Neural cell (in vitro differentiated cells): ENCODE results near the gene A2M.

ENCODE experiments used
- EP300 ChIP-seq: fragments of 450-650 bp; conservative IDR thresholded peaks from 2 replicates; pipeline ENCODE4 v1.6.1; 2014; ENCODE audit warnings: antibody characterized with exemption, mild to moderate bottlenecking, moderate library complexity; ENCODE audit not compliant: poor library complexity, severe bottlenecking
- EZH2 ChIP-seq: fragments of 200-600, 300-800 bp; shearing (Covaris generic), sonication (generic); IDR thresholded peaks from 2 replicates; pipeline ENCODE4 v1.6.1; 2014; ENCODE audit warnings: antibody characterized with exemption, low read length, borderline replicate concordance, mild to moderate bottlenecking; ENCODE audit not compliant: insufficient read depth, poor library complexity, severe bottlenecking
- POLR2AphosphoS5 ChIP-seq: IDR thresholded peaks from 2 replicates; pipeline ENCODE4 v1.6.1; 2012
- RAD21 ChIP-seq: fragments of 450-650 bp; conservative IDR thresholded peaks from 2 replicates; pipeline ENCODE4 v1.6.1; 2014; ENCODE audit warnings: antibody characterized with exemption, mild to moderate bottlenecking, moderate library complexity
- TF ChIP-seq, protein P1 (sequence below): fragments of 450-650 bp; IDR thresholded peaks from 2 replicates; pipeline ENCODE4 v1.5.1; 2014; ENCODE audit warnings: antibody characterized with exemption, mild to moderate bottlenecking, moderate library complexity; ENCODE audit not compliant: poor library complexity, severe bottlenecking

DNA sequence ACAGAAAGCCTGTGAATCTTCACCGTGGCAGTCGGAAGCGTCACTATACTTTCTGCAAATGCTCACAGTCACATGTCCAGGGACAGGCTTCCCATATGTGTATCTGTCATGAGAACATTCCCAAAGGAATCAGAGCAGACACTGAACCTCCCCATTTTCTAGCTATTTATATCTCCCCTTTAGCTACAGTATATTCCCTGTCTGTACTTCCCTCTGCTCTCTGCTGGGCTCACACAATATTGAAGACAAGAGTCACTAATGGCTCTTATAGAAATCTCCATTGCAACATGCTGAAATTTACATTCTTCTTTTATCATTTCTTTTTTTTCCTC is 8.2 kb downstream of the A2M start:
- TF ChIP-seq, protein P1, sequence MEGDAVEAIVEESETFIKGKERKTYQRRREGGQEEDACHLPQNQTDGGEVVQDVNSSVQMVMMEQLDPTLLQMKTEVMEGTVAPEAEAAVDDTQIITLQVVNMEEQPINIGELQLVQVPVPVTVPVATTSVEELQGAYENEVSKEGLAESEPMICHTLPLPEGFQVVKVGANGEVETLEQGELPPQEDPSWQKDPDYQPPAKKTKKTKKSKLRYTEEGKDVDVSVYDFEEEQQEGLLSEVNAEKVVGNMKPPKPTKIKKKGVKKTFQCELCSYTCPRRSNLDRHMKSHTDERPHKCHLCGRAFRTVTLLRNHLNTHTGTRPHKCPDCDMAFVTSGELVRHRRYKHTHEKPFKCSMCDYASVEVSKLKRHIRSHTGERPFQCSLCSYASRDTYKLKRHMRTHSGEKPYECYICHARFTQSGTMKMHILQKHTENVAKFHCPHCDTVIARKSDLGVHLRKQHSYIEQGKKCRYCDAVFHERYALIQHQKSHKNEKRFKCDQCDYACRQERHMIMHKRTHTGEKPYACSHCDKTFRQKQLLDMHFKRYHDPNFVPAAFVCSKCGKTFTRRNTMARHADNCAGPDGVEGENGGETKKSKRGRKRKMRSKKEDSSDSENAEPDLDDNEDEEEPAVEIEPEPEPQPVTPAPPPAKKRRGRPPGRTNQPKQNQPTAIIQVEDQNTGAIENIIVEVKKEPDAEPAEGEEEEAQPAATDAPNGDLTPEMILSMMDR, result no peak
- TF ChIP-seq EP300, result no peak
- no peak for TF ChIP-seq EZH2
- TF ChIP-seq RAD21, result no peak
- TF ChIP-seq POLR2AphosphoS5, result no peak
